ENCODE measurements around the gene SLC24A3. TPM values are rescaled to one million over a fixed set of nuclear protein-coding genes. Genes with fewer than 3 reads are reported as not detected.
A peak's percentile ranks its signal among the peaks of the same experiment; 100 is the strongest.

SLC24A3 gene
- 1 to 10 TPM in 2 of 4 donors, under 1 TPM in 2; 0.57 to 1.1 (median 0.90) TPM for total RNA-seq
- polyA plus RNA-seq: 0.66 TPM
- long read RNA-seq, donor 1, partial matches to known transcripts: 0 of 1 reads
- long read RNA-seq, donor 1, other reads (novel, unspliced or antisense): 1 of 1 reads
- long read RNA-seq, donor 2, partial matches to known transcripts: 1 of 1 reads
- long read RNA-seq, donor 2, other reads (novel, unspliced or antisense): 0 of 1 reads
- long read RNA-seq, donor 3, partial matches to known transcripts: 1 of 2 reads
- long read RNA-seq, donor 3, other reads (novel, unspliced or antisense): 1 of 2 reads
- long read RNA-seq, donor 4: 0 reads

DNA sequence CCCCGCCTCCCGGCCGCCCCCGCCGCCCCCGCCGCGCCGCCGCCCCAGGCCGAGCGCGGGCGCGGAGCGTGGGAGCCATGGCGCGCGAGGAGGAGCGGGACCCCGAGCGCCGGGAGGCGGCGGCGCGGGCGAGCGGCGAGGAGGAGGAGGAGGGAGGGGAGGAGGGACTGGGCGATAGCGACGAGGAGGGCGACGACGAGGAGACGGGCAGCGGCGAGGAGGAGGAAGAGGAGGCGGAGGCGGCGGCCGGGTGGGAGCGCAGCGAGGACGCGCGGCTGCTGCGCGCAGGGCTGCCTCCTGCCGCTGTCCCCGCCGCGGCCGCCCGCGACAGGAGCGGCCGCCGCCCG is at the start of gene SLC24A3:
Gene SLC24A3 (plus strand): TSS at position 174 of the 347 bp plus-strand sequence.
- ATAC-seq: peak in 1 of 2 donors; percentile 23
- Histone ChIP-seq H3K9me3 (ENCODE audit: control insufficient read depth, low read length) (no peaks in the 10 kb centered on the region), H3K4me1 (ENCODE audit: control insufficient read depth, insufficient read depth, low read length) (no peaks in the 10 kb centered on the region), H3K27ac (ENCODE audit: low read length) (no peak within 1 kb of the TSS), H3K27me3 (ENCODE audit: control insufficient read depth, insufficient read depth) (peaks cover 3% of the 10 kb centered on the region), H3K4me3 (ENCODE audit: low read length) (peak within 1 kb of the TSS; percentile 58)
- peak; percentile 27 to 66 (median 63) for DNase-seq
- intact Hi-C loops (cut with DNase I): loop anchor here in 1 of 4 donors (10.0 kb wide), 1 partner anchor 192 kb away; no protein-coding TSS in a partner anchor
- under 1% methylated on average over 61 of the region's 61 CpGs for WGBS

DNA sequence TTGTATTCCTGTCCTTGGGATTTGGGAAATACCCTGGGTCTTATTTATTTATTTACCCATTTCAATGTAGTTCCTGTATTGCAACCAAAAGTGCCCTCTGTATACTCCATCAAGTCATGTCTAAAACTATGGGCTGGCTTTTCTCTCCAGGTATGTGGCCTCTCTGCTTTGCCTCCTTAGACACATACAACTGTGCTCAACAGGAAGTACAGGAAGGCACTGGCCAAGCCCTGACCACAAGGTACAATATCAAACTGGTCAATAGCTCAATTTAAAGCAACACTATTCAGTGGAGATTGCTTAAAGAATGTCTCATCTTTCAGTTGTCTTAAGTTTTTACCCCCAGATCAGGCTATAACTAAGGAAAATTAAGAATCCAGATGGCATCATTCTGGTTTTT is 42.3 kb upstream of the SLC24A3 start:
- Histone ChIP-seq H3K4me3 (ENCODE audit: low read length) (no peak overlapping the region), H3K27me3 (ENCODE audit: control insufficient read depth, insufficient read depth) (no peaks in the 10 kb centered on the region), H3K4me1 (ENCODE audit: control insufficient read depth, insufficient read depth, low read length) (no peaks in the 10 kb centered on the region), H3K9me3 (ENCODE audit: control insufficient read depth, low read length) (no peaks in the 10 kb centered on the region), H3K27ac (ENCODE audit: low read length) (no peak overlapping the region)
- DNase-seq (no peak), ATAC-seq (no peak)
- intact Hi-C loops (cut with DNase I): no loop called here

DNA sequence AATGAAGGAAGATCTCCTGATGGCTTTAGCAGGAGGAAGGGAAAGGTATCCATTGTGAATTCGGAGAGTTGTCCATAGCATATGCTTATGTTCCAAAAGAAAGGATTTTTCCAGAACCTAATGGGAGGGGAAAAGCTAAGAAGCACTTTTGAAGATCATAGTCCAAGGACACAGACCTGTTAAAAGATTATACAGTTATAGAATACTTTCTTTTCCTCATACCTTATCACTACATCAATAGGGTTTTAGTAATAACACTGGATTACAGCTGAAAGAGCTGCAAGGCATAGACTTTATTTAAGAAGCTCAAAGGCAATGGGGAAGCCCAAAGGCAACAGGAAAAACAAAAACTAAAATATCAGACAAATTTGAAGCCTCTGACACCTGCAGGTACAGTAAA is 39.8 kb upstream of the SLC24A3 start:
- Histone ChIP-seq H3K4me3 (ENCODE audit: low read length) (no peak overlapping the region), H3K4me1 (ENCODE audit: control insufficient read depth, insufficient read depth, low read length) (no peaks in the 10 kb centered on the region), H3K9me3 (ENCODE audit: control insufficient read depth, low read length) (no peaks in the 10 kb centered on the region), H3K27ac (ENCODE audit: low read length) (no peak overlapping the region), H3K27me3 (ENCODE audit: control insufficient read depth, insufficient read depth) (no peaks in the 10 kb centered on the region)
- no peak for DNase-seq
- ATAC-seq: no peak
- intact Hi-C loops (cut with DNase I): no loop called here
- 56% methylated on average over 1 of the region's 1 CpG for WGBS

DNA sequence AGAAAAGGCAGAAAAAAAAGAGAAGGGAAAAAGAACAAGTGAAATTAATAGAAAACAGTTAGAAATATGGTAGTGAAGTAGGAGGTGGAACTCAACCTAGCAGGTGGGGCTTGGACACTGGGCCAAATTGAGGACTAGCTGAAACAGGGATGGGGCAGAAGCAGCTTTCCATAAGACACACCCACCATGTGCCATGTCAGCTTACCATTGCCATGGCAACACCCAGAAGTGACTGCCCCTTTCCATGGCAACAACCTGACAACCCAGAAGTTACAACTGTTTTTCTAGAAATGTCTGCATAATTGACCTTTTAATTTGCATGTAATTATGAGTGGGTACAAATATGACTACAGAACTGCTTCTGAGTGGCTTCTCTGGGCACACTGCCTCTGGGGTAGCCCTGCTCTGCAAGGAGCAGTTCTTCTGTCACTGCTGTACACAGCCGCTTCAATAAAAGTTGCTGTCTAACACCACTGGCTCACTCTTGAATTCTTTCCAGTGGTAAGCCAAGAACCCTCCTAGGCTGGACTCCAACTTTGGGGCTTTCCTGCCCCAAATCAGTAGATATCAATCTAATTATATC is 35.9 kb upstream of the SLC24A3 start:
- H3K27ac ChIP-seq (ENCODE audit: low read length): no peak overlapping the region
- no peaks in the 10 kb centered on the region for H3K27me3 ChIP-seq (ENCODE audit: control insufficient read depth, insufficient read depth)
- DNase-seq (no peak), ATAC-seq (no peak)
- H3K9me3 ChIP-seq (ENCODE audit: control insufficient read depth, low read length): no peaks in the 10 kb centered on the region
- H3K4me3 ChIP-seq (ENCODE audit: low read length): no peak overlapping the region
- H3K4me1 ChIP-seq (ENCODE audit: control insufficient read depth, insufficient read depth, low read length): no peaks in the 10 kb centered on the region
- intact Hi-C loops (cut with DNase I): no loop called here
- WGBS: 89% methylated on average over 1 of the region's 1 CpG

DNA sequence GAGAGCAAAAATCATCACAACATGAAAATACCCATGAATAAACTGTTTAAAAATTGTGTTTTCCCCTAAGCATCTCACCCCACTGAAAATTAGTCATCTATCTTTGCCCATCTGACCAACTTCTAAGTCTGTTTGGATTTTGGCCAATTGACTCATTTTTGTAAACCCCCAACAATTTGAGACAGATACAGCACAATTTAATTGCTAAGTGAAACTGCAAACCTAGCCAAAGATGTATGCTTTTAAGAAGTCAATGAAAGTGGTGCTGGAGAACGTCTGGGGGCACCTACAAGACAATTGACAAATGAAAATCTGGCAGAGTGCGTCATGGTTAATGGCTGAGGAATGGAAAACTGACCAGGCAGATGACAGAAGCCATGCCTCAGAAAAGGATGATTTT is 30.9 kb upstream of the SLC24A3 start:
- WGBS: 39% methylated on average over 2 of the region's 2 CpGs
- Histone ChIP-seq H3K27ac (ENCODE audit: low read length) (no peak overlapping the region), H3K4me3 (ENCODE audit: low read length) (no peak overlapping the region), H3K9me3 (ENCODE audit: control insufficient read depth, low read length) (no peaks in the 10 kb centered on the region), H3K4me1 (ENCODE audit: control insufficient read depth, insufficient read depth, low read length) (no peaks in the 10 kb centered on the region), H3K27me3 (ENCODE audit: control insufficient read depth, insufficient read depth) (no peaks in the 10 kb centered on the region)
- ATAC-seq: no peak
- DNase-seq: no peak
- intact Hi-C loops (cut with DNase I): no loop called here

DNA sequence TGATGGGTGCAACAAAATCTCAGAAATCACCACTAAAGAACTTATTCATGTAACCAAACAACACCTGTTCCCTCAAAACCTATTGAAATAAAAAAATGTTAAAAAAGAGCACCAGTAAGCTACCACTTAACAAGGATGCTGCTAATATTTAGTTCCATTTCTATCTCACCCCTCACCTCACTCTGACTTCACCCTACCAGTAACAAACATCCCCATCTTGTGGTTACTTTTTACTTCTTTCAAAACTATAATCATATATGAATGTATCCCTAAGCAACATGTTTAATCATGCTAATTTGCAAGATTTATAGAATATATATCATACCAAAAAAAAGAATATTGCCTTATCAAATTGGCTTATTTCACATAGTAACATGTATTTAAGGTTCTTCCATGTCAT is 27.4 kb upstream of the SLC24A3 start:
- ATAC-seq (no peak), DNase-seq (no peak)
- no peaks in the 10 kb centered on the region for H3K4me1 ChIP-seq (ENCODE audit: control insufficient read depth, insufficient read depth, low read length)
- H3K9me3 ChIP-seq (ENCODE audit: control insufficient read depth, low read length): no peaks in the 10 kb centered on the region
- intact Hi-C loops (cut with DNase I): no loop called here
- no peak overlapping the region for H3K27ac ChIP-seq (ENCODE audit: low read length)
- H3K4me3 ChIP-seq (ENCODE audit: low read length): no peak overlapping the region
- H3K27me3 ChIP-seq (ENCODE audit: control insufficient read depth, insufficient read depth): no peaks in the 10 kb centered on the region

DNA sequence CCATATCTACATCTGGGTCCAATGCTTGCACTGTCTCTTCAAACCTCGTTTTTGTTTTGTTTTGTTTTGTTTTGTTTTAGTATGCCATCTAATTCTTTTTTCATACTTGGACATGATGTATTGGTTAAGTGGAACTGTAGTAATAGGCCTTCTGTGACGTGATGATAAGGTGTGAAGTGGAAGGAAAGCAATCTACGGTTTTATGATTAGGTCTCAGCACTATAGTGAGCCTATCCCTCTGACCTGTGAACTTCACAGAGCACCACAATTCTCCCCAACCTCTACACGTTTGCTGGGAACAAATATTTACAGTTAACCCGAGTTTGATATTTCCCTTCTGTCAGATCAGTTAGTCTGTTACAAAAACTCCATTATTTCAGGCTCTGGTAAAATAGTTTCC is 19.1 kb upstream of the SLC24A3 start:
- Histone ChIP-seq H3K27ac (ENCODE audit: low read length) (no peak overlapping the region), H3K4me3 (ENCODE audit: low read length) (no peak overlapping the region), H3K27me3 (ENCODE audit: control insufficient read depth, insufficient read depth) (no peaks in the 10 kb centered on the region), H3K9me3 (ENCODE audit: control insufficient read depth, low read length) (no peaks in the 10 kb centered on the region), H3K4me1 (ENCODE audit: control insufficient read depth, insufficient read depth, low read length) (no peaks in the 10 kb centered on the region)
- intact Hi-C loops (cut with DNase I): no loop called here
- no peak for ATAC-seq
- no peak for DNase-seq
- WGBS: 30% methylated on average over 5 of the region's 5 CpGs

DNA sequence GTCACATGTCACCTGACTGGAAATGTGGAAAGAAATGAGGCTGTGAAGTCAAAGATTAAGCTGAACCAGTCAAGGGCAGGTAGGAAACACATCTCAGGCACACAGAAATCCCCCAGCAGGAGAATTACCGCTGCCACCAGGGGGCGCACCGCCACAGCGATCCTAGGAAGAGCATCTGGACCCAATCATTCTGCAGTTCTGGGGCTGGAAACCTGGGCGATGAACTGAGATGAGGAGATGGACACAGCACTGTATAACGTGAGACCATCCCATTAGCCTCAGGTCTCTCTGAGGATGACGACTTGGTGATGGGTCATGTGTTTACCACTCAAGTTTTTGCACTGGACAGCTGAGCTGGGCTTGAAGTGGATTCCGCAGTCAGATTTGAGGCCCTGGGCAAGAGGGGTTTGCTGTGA is 6.5 kb upstream of the SLC24A3 start:
- 14% methylated on average over 8 of the region's 8 CpGs for WGBS
- peak; percentile 67 to 90 (median 86) for DNase-seq

DNA sequence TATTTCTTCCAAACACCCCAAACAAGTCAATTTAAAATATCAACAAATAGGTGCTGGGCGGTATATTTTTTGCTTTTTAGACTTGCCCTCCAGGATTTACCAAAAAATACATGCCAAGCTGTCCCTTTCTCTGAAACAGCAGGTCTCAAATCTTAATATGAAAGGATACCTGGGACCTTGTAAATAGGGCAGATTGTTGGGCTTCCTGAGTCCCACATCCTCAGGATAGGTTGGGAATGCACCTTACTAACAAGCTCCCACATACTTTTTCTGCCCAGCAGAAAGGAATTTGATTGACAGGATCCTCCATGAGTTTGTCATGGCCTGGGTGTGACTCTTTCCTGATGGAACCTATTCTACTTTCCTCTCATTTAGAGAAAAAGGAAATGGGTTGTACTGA is 4.9 kb upstream of the SLC24A3 start:
- DNase-seq: no peak
- Histone ChIP-seq H3K4me1 (ENCODE audit: control insufficient read depth, insufficient read depth, low read length) (no peaks in the 10 kb centered on the region), H3K9me3 (ENCODE audit: control insufficient read depth, low read length) (no peaks in the 10 kb centered on the region), H3K27ac (ENCODE audit: low read length) (no peak overlapping the region), H3K27me3 (ENCODE audit: control insufficient read depth, insufficient read depth) (no peaks in the 10 kb centered on the region), H3K4me3 (ENCODE audit: low read length) (no peak overlapping the region)
- 64% methylated on average over 1 of the region's 1 CpG for WGBS
- intact Hi-C loops (cut with DNase I): loop anchor here (2.0 to 5.0 kb wide), 4 partner anchors 375 to 455 kb away; no protein-coding TSS in a partner anchor
- ATAC-seq: no peak

More for the DNA sequence above, 6.5 kb upstream of the SLC24A3 start:
- Histone ChIP-seq H3K9me3 (ENCODE audit: control insufficient read depth, low read length) (no peaks in the 10 kb centered on the region), H3K4me1 (ENCODE audit: control insufficient read depth, insufficient read depth, low read length) (no peaks in the 10 kb centered on the region), H3K4me3 (ENCODE audit: low read length) (no peak overlapping the region), H3K27me3 (ENCODE audit: control insufficient read depth, insufficient read depth) (no peaks in the 10 kb centered on the region), H3K27ac (ENCODE audit: low read length) (no peak overlapping the region)
- peak; percentile 57 to 66 for ATAC-seq
- intact Hi-C loops (cut with DNase I): loop anchor here (2.0 to 5.0 kb wide), 4 partner anchors 376 to 457 kb away; no protein-coding TSS in a partner anchor

DNA sequence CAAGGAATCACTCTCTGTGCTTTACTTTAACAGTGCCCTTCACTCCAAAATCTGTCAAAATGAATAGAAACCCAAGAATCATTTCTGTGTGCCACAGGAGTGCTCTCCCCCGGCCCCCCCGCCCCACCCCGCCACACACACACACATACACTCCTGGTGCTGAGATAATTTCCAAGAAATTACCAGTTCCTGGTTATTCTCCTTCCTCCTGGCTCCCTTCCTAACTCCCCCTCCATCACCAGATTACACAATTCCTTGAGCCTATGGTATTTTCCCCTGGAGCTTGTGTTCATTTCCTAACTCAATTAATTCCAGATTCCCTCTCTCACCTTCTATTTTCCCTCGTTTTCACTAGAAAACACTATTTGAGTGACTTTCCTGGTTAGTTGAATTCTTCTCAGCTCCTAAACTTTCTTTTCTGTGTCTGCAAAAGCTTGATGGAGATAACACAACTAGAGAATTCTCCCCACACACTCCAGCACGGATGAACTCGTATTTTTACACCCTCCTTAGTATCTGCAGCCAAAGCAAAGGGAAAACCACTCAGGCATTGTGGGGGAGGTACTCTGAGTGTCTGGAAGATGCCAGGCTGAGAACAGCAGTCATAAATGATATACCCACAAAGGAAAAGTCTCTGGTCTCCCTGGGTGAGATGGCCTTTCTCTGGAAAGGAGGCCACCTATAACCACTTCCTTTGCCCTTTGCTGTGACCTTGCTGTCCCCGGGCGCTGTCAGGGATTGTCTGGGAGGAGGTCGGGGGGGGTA is 1.9 kb upstream of the SLC24A3 start:
- peaks cover 3% of the 10 kb centered on the region for H3K27me3 ChIP-seq (ENCODE audit: control insufficient read depth, insufficient read depth)
- no peak overlapping the region for H3K27ac ChIP-seq (ENCODE audit: low read length)
- no peaks in the 10 kb centered on the region for H3K9me3 ChIP-seq (ENCODE audit: control insufficient read depth, low read length)
- H3K4me3 ChIP-seq (ENCODE audit: low read length): no peak overlapping the region
- intact Hi-C loops (cut with DNase I): loop anchor here in 1 of 4 donors (10.0 kb wide), 1 partner anchor 194 kb away; no protein-coding TSS in a partner anchor
- 51% methylated on average over 9 of the region's 9 CpGs for WGBS
- DNase-seq: no peak
- no peaks in the 10 kb centered on the region for H3K4me1 ChIP-seq (ENCODE audit: control insufficient read depth, insufficient read depth, low read length)
- ATAC-seq: no peak

DNA sequence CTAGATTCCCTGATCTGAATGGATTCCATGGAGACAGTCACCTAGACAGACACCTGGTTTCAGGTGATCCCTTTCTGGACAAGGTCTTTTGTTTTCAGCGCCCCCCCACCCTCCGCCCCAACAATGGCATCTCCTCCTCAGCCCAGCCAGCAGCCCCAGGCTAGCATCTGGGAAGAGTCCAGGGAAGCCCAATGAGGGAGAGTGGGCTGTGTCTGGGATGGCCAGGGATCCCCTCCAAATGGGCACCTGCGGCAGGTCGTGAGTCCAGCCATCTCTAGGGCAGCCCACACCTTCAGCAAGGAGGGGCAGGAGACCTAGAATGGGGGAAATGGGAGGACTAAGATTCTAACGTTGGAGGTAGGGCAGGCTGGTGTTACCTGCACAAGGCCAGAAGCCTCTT is 1.2 kb upstream of the SLC24A3 start:
- intact Hi-C loops (cut with DNase I): loop anchor here in 1 of 4 donors (10.0 kb wide), 1 partner anchor 194 kb away; no protein-coding TSS in a partner anchor

More for the DNA sequence above, 1.2 kb upstream of the SLC24A3 start:
- Histone ChIP-seq H3K4me1 (ENCODE audit: control insufficient read depth, insufficient read depth, low read length) (no peaks in the 10 kb centered on the region), H3K9me3 (ENCODE audit: control insufficient read depth, low read length) (no peaks in the 10 kb centered on the region), H3K27me3 (ENCODE audit: control insufficient read depth, insufficient read depth) (peaks cover 3% of the 10 kb centered on the region), H3K27ac (ENCODE audit: low read length) (no peak overlapping the region), H3K4me3 (ENCODE audit: low read length) (no peak overlapping the region)
- DNase-seq (peak in 1 of 3 donors; percentile 40), ATAC-seq (no peak)
- 69% methylated on average over 5 of the region's 5 CpGs for WGBS

Data from right cardiac atrium (tissue), 5 donors.